Activated CD4-positive, CD25-positive, alpha-beta regulatory T cell treated with anti-CD3 and anti-CD28 coated beads, Interleukin-2, amount 50 U/mL, for 16 hours (primary cell): Measurements from ENCODE around the gene SF3B3.

Experiments
- DNase-seq: peaks from one replicate; pipeline ENCODE4 v3.0.0-alpha.2; 2020; ENCODE audit warnings: low read depth, low spot score

SF3B3 gene

GRCh38 chr16:70589998-70590471, 66.4 kb downstream of the SF3B3 start:
- DNase-seq = no peak

- no peak for DNase-seq
Observed at GRCh38 chr16:70590722-70591415, 67.3 kb downstream of the SF3B3 start.

DNA sequence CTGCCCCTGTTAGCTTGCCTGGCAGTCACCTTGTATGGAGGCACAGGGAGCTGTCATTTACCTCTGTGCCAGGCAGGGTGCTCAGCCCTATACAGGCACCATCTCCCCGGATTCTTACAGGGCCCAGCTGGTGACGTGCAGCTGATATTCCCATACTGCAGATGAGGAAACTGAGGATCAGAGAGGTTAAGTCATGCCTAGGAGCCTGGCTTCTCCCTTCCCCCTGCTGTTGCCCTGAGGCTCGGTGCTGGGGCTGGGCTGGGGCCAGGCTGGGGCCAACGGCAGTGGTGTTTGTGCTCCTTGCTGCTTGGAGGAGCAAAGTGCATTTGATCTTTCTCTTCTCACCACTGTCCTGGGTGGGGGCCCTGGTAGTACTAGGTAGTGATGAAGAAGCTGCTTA, 68.0 kb downstream of the SF3B3 start:
- no peak for DNase-seq

- DNase-seq = no peak
Observed at GRCh38 chr16:70592106-70592571, 68.5 kb downstream of the SF3B3 start.

DNA sequence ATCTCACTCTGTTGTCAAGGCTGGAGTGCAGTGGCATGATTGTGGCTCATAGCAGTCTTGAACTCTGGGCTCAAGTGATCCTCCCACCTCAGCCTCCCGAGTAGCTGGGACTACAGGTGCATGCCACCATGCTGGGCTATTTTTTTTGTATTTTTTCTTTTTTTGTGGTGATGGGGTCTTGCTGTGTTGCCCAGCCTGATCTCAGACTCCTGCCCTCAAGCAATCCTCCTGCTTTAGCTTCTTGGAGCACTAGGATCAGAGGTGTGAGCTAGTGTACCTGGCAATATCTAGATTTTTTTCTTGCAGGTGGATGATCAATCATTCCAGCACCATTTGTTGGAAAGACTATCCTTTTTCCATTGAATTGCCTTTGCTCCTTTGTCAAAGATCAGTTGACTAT, 69.9 kb downstream of the SF3B3 start:
- DNase-seq = no peak

DNA sequence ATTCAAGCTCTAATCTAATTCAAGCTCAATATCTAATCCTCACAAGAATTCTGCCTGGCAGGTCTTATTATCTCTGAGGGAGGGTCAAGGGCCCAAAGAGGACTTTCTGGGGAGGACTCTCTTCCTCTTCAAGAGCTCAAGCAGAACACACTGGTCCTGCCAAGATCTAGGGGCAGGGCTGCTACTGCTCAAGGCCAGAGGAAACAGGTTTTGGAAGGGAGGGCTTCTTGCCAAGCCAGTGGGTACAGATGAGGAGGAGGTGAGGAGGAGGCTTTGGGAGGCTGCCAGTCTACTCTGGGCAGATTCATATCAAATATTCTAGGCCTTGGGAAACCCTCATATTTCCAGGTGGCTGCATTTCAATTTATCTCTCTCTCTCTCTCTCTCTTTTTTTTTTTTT, 71.0 kb downstream of the SF3B3 start:
- DNase-seq = no peak

DNA sequence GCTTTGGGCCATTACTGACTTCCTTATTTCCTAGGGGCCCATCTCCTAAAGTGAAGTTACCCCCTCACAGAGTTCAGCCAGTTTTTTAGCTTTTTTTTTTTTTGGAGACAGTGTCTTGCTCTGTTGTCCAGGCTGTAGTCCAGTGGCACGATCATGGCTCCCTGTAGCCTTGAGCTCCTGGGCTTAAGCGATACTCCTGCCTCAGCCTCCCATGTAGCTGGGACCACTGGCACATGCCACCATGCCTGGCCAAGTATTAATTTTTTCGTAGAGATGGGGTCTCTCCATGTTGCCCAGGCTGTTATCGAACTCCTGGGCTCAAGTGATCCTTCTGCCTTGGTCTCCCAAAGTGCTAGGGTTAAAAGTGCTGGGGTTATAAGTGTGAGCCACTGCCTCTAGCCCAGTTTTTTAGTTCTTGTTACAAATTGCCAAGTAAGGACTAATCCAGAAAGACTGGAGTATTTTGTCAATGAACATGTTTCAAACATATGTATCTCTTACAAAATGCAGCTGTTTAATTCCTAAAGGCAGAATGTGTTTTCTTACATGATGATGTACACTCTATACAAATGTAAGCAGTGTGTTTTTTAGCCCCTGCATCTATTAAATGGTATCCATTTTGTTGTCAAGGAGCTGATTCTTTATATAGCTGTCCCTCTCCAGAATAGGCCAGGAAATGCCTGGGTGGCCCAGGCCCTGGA, 73.7 kb downstream of the SF3B3 start:
- DNase-seq = no peak

GRCh38 chr16:70598937-70599503, 75.4 kb downstream of the SF3B3 start:
- DNase-seq = no peak

DNA sequence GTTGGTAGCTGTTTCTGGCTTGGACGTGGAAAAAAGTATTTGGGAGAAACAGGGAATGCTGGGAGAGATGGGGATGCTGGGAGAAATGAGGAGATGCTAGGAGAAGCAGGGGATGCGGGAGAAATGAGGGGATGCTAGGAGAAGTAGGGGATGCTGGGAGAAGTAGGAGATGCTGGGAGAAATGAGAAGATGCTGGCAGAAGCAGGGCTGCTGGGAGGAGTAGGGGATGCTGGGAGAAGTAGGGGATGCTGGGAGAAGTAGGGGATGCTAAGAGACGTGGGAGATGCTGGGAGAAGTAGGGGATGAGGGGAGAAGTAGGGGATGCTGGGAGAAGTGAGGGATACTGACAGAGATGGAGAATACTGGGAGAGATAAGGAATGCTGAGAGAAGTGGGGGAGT, 77.1 kb downstream of the SF3B3 start:
- DNase-seq = no peak

GRCh38 chr16:70601576-70602575, 78.3 kb downstream of the SF3B3 start:
- no peak for DNase-seq

- DNase-seq = no peak
Observed at GRCh38 chr16:70602831-70603230, 79.2 kb downstream of the SF3B3 start.

DNA sequence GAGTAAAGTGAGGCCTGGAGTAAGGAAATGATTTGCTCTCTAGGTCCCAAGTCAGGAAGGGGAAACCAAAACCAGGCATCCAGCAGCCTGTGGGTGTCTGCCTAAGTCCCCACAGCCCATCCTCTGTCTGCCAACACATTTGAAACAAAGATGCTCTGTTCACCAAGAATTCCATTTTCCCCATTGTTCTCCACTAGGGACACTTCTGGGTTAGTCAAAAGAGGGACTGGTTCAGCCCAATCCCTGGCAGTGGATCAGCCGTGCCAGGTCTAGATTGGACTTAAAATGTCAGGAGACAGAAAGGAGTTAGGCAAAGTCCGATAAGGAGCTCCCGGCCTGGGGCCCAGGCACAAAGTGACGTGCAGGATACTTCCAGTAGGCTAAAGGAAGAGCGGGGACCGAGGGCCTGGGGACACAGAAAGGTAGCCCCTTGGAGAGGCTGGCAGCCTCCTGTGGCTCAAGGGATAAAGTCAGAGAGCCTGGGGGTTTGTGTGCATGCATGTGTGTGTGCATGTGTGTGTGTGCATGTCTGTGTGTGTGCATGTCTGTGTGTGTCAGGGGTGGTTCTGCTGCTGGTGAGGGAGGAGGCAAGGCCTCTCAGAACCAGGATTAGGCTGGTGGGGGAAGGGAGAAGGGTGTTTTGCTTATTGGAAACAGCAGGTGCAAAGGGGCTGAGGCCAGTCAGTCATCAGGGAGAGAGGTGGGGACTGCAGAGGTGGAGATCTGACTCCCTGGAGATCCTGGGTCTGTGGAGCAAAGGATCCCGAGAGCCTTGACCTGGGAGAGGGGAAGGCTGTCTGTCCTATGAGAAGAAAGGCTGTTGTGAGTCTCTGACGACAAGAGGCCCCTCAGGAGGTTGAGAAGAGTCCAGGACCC, 81.0 kb downstream of the SF3B3 start:
- no peak for DNase-seq

DNA sequence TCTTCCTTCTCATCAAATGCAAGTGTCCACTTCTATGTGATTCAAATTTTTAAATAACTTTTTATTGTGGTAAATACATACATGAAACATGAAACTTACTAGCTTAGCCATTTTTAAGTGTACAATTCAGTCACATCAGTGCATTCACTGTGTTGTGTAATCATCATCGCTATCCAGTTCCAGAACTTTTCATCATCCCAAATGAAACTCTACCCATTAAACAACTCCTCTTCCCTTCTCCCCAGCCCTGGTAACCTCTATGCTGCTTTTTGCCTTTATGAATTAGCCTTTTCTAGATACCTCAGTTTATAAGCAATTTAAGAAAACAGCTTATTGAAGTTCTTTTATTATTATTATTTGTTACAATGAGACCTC, 81.7 kb downstream of the SF3B3 start:
- no peak for DNase-seq

DNA sequence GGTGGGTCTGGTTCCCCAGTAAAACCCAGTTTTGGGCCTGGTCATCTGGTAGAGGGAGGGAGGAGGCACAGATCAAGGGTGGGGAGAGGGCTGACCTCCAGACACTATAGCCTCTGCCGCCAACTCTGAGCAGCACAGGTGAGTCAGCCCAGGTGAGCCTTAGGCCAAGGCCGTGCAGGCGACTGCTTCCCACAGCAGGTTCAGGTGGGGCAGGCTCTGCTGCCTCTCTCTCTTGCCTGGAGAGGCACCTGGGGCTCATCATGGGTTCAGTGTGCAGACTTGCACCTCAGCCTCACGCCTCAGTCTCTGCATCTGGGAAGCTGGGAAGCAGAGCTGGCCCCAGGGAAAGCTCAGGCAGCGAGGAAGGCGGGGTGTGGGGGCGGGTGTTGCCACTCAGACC, 84.9 kb downstream of the SF3B3 start:
- DNase-seq = no peak

DNA sequence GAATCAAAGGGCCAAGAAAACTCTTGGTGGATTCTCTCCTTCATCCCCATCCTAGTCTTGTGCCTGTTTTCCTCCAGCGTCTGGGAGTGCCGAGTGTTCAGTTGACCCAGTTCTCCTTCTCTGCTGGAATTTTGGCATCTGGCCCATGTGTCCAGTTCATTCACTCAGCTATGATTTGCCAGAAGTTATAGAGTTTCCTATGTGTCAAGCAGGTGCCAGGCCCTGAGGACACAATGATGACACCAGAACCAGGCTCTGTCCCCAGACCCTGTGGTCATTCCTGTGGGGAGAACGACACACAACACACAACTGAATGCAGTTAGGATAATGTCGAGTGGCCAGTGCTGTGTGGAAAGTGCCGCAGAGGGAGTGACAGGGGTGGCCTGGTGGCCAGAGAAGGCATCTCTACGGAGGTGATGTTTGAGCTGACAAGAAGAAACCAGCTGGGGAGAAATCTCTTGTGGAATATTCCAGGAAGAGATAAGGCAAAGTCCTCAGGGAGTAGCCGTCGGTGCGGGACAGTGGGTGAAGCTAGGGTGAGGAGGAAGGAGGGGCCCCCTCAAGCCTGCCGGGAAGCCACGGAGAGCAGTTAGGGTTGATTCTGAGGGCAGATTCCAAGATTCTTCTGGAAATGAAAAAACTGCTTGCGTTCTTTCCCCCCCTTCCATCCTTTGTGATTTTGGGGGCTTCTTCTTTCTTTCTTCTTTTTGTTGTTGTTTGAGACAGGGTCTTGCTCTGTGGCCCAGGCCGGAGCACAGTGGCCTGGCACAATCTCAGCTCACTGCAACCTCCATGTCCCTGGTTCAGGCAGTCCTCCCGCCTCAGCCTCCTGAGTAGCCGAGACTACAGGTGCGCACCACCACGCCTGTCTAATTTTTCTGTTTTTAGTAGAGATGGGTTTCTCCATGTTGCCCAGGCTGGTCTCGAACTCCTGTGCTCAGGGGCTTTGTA, 86.9 kb downstream of the SF3B3 start:
- DNase-seq = no peak

GRCh38 chr16:70611224-70611598, 87.6 kb downstream of the SF3B3 start:
- DNase-seq = no peak

- DNase-seq = no peak
Observed at GRCh38 chr16:70611785-70612303, 88.2 kb downstream of the SF3B3 start.

GRCh38 chr16:70612931-70613330, 89.3 kb downstream of the SF3B3 start:
- DNase-seq = no peak

GRCh38 chr16:70614208-70614951, 90.8 kb downstream of the SF3B3 start:
- no peak for DNase-seq
